H1 (cell line): ENCODE measurements around the gene CNOT6L. TPM values are rescaled to one million over a fixed set of nuclear protein-coding genes. Genes with fewer than 3 reads are reported as not detected.

Source experiments
- CTCF ChIA-PET: fragments of 300-600 bp; sonication (Branson Sonifier 250); formaldehyde crosslinking; loops from one replicate; lab custom pipeline; 2021; ENCODE audit not compliant: partially characterized antibody; lab: Charles Lee
- POLR2A ChIA-PET: fragments of 300-600 bp; sonication (Branson Sonifier 250); formaldehyde crosslinking; loops from one replicate; lab custom pipeline; 2021; ENCODE audit warnings: inconsistent platforms; ENCODE audit not compliant: partially characterized antibody; lab: Charles Lee
- DNase-seq, 2 experiments: peaks; one replicate each; pipeline versions ENCODE4 v3.0.0 to v3.0.0-alpha.2; 2010 to 2022; ENCODE audit warnings: low spot score in 2 of 2, low read depth in 1 of 2, mixed read lengths in 1 of 2
- FAIRE-seq: peaks from 2 replicates; lab custom pipeline; 2011; peaks lifted over from hg19 to GRCh38; lab: Jason Lieb, UNC
- H2AFZ ChIP-seq: 2 replicates; pipeline ENCODE4 v1.8.1; 2012; ENCODE audit warnings: low read length, inconsistent platforms
- H2AK5ac ChIP-seq: 2 replicates; pipeline ENCODE4 v1.6.1; 2013; ENCODE audit warnings: low read depth, low read length
- H2BK120ac ChIP-seq: replicated peaks from 2 replicates; pipeline ENCODE3; 2013; ENCODE audit warnings: low read depth, low read length, inconsistent platforms
- H2BK12ac ChIP-seq: 2 replicates; pipeline ENCODE4 v1.6.1; 2013; ENCODE audit warnings: low read depth, low read length
- H2BK15ac ChIP-seq: 2 replicates; pipeline ENCODE4 v1.6.1; 2013; ENCODE audit warnings: low read length
- H2BK20ac ChIP-seq: 2 replicates; pipeline ENCODE4 v1.6.1; 2013; ENCODE audit warnings: low read length
- H2BK5ac ChIP-seq: 2 replicates; pipeline ENCODE4 v1.6.1; 2013; ENCODE audit warnings: low read depth, low read length
- H3K14ac ChIP-seq: 2 replicates; pipeline ENCODE4 v1.6.1; 2013; ENCODE audit warnings: inconsistent platforms; ENCODE audit not compliant: insufficient read length
- H3K18ac ChIP-seq: 2 replicates; pipeline ENCODE4 v1.6.1; 2013; ENCODE audit warnings: low read length; ENCODE audit errors: extremely low read depth
- H3K23ac ChIP-seq: 2 replicates; pipeline ENCODE4 v1.6.1; 2013; ENCODE audit warnings: inconsistent platforms; ENCODE audit not compliant: insufficient read length
- H3K23me2 ChIP-seq: 2 replicates; pipeline ENCODE4 v1.6.1; 2013; ENCODE audit warnings: low read depth, low read length
- H3K27ac ChIP-seq: 2 replicates; pipeline ENCODE4 v1.6.1; 2011; ENCODE audit warnings: low read depth, low read length, inconsistent platforms
- H3K27me3 ChIP-seq, 4 experiments: replicated peaks in 1 of 4; 1 replicate in 1 of 4; 2 replicates in 3 of 4; pipeline versions ENCODE4 v1.6.1 to v1.8.1; 2011 to 2013; ENCODE audit warnings: low read length in 3 of 4, mild to moderate bottlenecking in 3 of 4, inconsistent platforms in 2 of 4, mixed read lengths in 2 of 4, moderate library complexity in 1 of 4; ENCODE audit not compliant: control insufficient read depth in 3 of 4, insufficient read depth in 3 of 4; ENCODE audit errors: extremely low read depth in 1 of 4
- H3K36me3 ChIP-seq, 4 experiments: 2 replicates each; pipeline versions ENCODE4 v1.6.1 to v1.8.1; 2011 to 2013; ENCODE audit warnings: mild to moderate bottlenecking in 4 of 4, low read length in 3 of 4, moderate library complexity in 2 of 4, control low read depth in 1 of 4, inconsistent platforms in 1 of 4; ENCODE audit not compliant: insufficient read depth in 4 of 4, control insufficient read depth in 2 of 4
- H3K4ac ChIP-seq: replicated peaks from 2 replicates; pipeline ENCODE3; 2013; ENCODE audit warnings: low read length, low read depth, mixed read lengths, inconsistent platforms; ENCODE audit not compliant: insufficient read length
- H3K4me1 ChIP-seq, 4 experiments: replicated peaks in 1 of 4; 1 replicate in 1 of 4; 2 replicates in 3 of 4; pipeline versions ENCODE4 v1.6.1 to v1.8.1; 2011 to 2013; ENCODE audit warnings: low read length in 3 of 4, inconsistent platforms in 2 of 4, mixed read lengths in 1 of 4; ENCODE audit not compliant: insufficient read depth in 4 of 4, control insufficient read depth in 3 of 4
- H3K4me2 ChIP-seq, 2 experiments: 2 replicates each; pipeline versions ENCODE4 v1.6.1 to v1.8.1; 2011 to 2013; ENCODE audit warnings: low read depth in 2 of 2, low read length in 2 of 2, control low read depth in 1 of 2, inconsistent platforms in 1 of 2, mild to moderate bottlenecking in 1 of 2; ENCODE audit not compliant: insufficient read depth in 1 of 2
- H3K4me3 ChIP-seq, 4 experiments: fragments of 200-600, 300-600 bp in 1 of 4; sonication (generic), shearing (Covaris generic), sonication (Bioruptor Twin) in 1 of 4; 2 replicates each; pipeline versions ENCODE4 v1.5.1 to v1.8.1; 2011 to 2016; ENCODE audit warnings: low read length in 4 of 4, low read depth in 3 of 4, control low read depth in 2 of 4, inconsistent platforms in 2 of 4, mild to moderate bottlenecking in 2 of 4, mixed read lengths in 1 of 4, moderate library complexity in 1 of 4; ENCODE audit not compliant: insufficient read depth in 2 of 4; ENCODE audit errors: extremely low read depth in 1 of 4
- H3K56ac ChIP-seq: replicated peaks from 2 replicates; pipeline ENCODE3; 2013; ENCODE audit warnings: low read depth, mild to moderate bottlenecking, mixed read lengths, low read length, inconsistent platforms; ENCODE audit not compliant: insufficient read length
- H3K79me1 ChIP-seq: 2 replicates; pipeline ENCODE4 v1.6.1; 2013; ENCODE audit warnings: low read depth, low read length, control low read depth
- H3K79me2 ChIP-seq, 2 experiments: 2 replicates each; pipeline versions ENCODE4 v1.6.1 to v1.8.1; 2012 to 2013; ENCODE audit warnings: low read length in 2 of 2, mild to moderate bottlenecking in 2 of 2, inconsistent platforms in 1 of 2; ENCODE audit not compliant: insufficient read depth in 2 of 2, control insufficient read depth in 1 of 2
- H3K9ac ChIP-seq, 4 experiments: replicated peaks in 1 of 4; 1 replicate in 1 of 4; 2 replicates in 3 of 4; pipeline versions ENCODE4 v1.6.1 to v1.8.1; 2011 to 2013; ENCODE audit warnings: low read depth in 3 of 4, low read length in 3 of 4, control low read depth in 2 of 4, mild to moderate bottlenecking in 2 of 4, moderate library complexity in 2 of 4, inconsistent platforms in 1 of 4; ENCODE audit errors: extremely low read depth in 1 of 4
- H3K9me3 ChIP-seq, 2 experiments: 2 replicates each; pipeline versions ENCODE4 v1.6.1 to v1.8.1; 2012 to 2013; ENCODE audit warnings: mild to moderate bottlenecking in 2 of 2, moderate library complexity in 2 of 2, control low read depth in 1 of 2, inconsistent platforms in 1 of 2, low read depth in 1 of 2, low read length in 1 of 2, mixed read lengths in 1 of 2; ENCODE audit not compliant: insufficient read depth in 2 of 2
- H4K20me1 ChIP-seq, 2 experiments: replicated peaks in 1 of 2; 2 replicates each; pipeline versions ENCODE3 to v1.8.1; 2011 to 2013; ENCODE audit warnings: inconsistent platforms in 2 of 2, low read length in 2 of 2, mild to moderate bottlenecking in 1 of 2; ENCODE audit not compliant: insufficient read depth in 2 of 2, control insufficient read depth in 1 of 2
- H4K5ac ChIP-seq: 2 replicates; pipeline ENCODE4 v1.6.1; 2013; ENCODE audit warnings: low read length, low read depth, mixed read lengths, inconsistent platforms; ENCODE audit not compliant: insufficient read length
- H4K8ac ChIP-seq: 2 replicates; pipeline ENCODE4 v1.8.0; 2013; ENCODE audit warnings: mild to moderate bottlenecking, moderate library complexity, low read length, inconsistent platforms; ENCODE audit not compliant: insufficient read depth; ENCODE audit errors: extremely low read depth
- H4K91ac ChIP-seq: replicated peaks from 2 replicates; pipeline ENCODE3; 2013; ENCODE audit warnings: low read length, mixed read lengths, inconsistent platforms; ENCODE audit not compliant: insufficient read length
- EGR1 ChIP-seq: IDR thresholded peaks from 2 replicates; pipeline ENCODE4 v1.6.1; 2011; ENCODE audit warnings: low read depth, low read length, borderline replicate concordance
- MAX ChIP-seq: IDR thresholded peaks from 2 replicates; pipeline ENCODE4 v1.6.1; 2012; ENCODE audit warnings: inconsistent platforms
- WGBS, 2 experiments: shearing (Covaris generic) in 1 of 2; methylation state at CpG; one replicate each; pipeline versions ENCODE4 v1.1.6 to v1.1.7; 2013 to 2015; ENCODE audit warnings: low lambda C conversion rate in 2 of 2, mixed read lengths in 2 of 2, inconsistent platforms in 1 of 2, low coverage in 1 of 2, missing lambda C conversion rate in 1 of 2; ENCODE audit not compliant: insufficient replicate concordance in 2 of 2, insufficient coverage in 1 of 2, insufficient read length in 1 of 2; ENCODE audit errors: extremely low coverage in 1 of 2, missing lambda C conversion rate in 1 of 2; 5-methylcytosine and 5-hydroxymethylcytosine counted together
- polyA plus RNA-seq, 7 experiments: library from polyadenylated mRNA; depleted of rRNA in 3 of 7; stranded (reverse) in 5 of 7; unstranded in 2 of 7; fragments of >200 nt in 5 of 7; fragments of 200-250 nt in 2 of 7; gene quantifications; 1 replicate in 5 of 7; 2 replicates in 1 of 7; 4 replicates in 1 of 7; pipeline versions ENCODE4 v1.2.1 to v1.2.3, GENCODE V29; 2011 to 2013; ENCODE audit warnings: missing spikeins in 2 of 7, mixed read lengths in 2 of 7
- total RNA-seq: library from RNA; stranded (reverse); fragmentation: NEBNext Ultra II Directional; extraction: Animal tissue kit (Norgen Biotek cat#: 25700); gene quantifications from 2 replicates; pipeline ENCODE4 v1.2.1, GENCODE V29; 2021

The CNOT6L gene
- total and polyA plus RNA-seq, 2 of the 8 experiments (the other 6 are each of a cell fraction or from before 2014, with no cell fraction given): 2.0 to 22.4 TPM

GRCh38 chr4:77845400-77845799, 26.2 kb upstream of the CNOT6L start:
- no peaks in the 10 kb centered on the region for H3K23me2 ChIP-seq
- no peak overlapping the region for H3K18ac ChIP-seq
- no peak overlapping the region for H3K4me2 ChIP-seq
- WGBS, 2 experiments: 80% methylated on average over 1 of the region's 1 CpG; no CpG with 5 or more reads in 1 of the 2 experiments
- no peak overlapping the region for H2BK20ac ChIP-seq
- no peak overlapping the region for H4K91ac ChIP-seq
- H3K79me2 ChIP-seq: no peaks in the 10 kb centered on the region
- no peak for TF ChIP-seq MAX
- no peak for TF ChIP-seq EGR1
- no peaks in the 10 kb centered on the region for H3K36me3 ChIP-seq
- H3K79me1 ChIP-seq: no peaks in the 10 kb centered on the region
- ChIA-PET POLR2A (interaction anchor here (1.6 kb wide), 1 partner anchor 17 kb away, joined by 7 read pairs; the partner anchor contains the start of gene MRPL1), CTCF (no interaction called here)
- H3K14ac ChIP-seq: no peak overlapping the region
- no peak overlapping the region for H3K56ac ChIP-seq
- H3K9me3 ChIP-seq: no peaks in the 10 kb centered on the region
- no peak overlapping the region for H3K27ac ChIP-seq
- no peak overlapping the region for H2BK12ac ChIP-seq
- no peak overlapping the region for H3K23ac ChIP-seq
- no peak for FAIRE-seq
- H2BK15ac ChIP-seq: no peak overlapping the region
- peaks cover 0 to 3% (median 1%) of the 10 kb centered on the region in 4 experiments; a peak in 1 of 7 replicates for H3K4me1 ChIP-seq
- H3K4ac ChIP-seq: no peak overlapping the region
- no peaks in the 10 kb centered on the region for H4K20me1 ChIP-seq
- H2AFZ ChIP-seq: no peak overlapping the region
- H3K27me3 ChIP-seq: no peaks in the 10 kb centered on the region
- H2BK5ac ChIP-seq: no peak overlapping the region
- H4K8ac ChIP-seq: no peak overlapping the region
- no peak overlapping the region for H4K5ac ChIP-seq
- no peak for DNase-seq
- H2AK5ac ChIP-seq: no peak overlapping the region
- H2BK120ac ChIP-seq: no peak overlapping the region
- H3K4me3 ChIP-seq: no peak overlapping the region
- no peak overlapping the region for H3K9ac ChIP-seq
